Smooth muscle cell (in vitro differentiated cells): ENCODE measurements around the gene NINJ1. TPM values are rescaled to one million over a fixed set of nuclear protein-coding genes. Genes with fewer than 3 reads are reported as not detected.

Experiments used
- DNase-seq: peaks from one replicate; lab custom pipeline; 2025; ENCODE audit not compliant: unreplicated experiment; lab: John Stamatoyannopoulos, UW
- H2AFZ ChIP-seq: fragments of 200-600 bp; sonication (generic); 2 replicates; pipeline ENCODE4 v1.6.0; 2016; ENCODE audit warnings: antibody characterized with exemption, low read depth, mild to moderate bottlenecking
- H3F3A ChIP-seq: fragments of 200-600 bp; sonication (generic); 2 replicates; pipeline ENCODE4 v1.6.0; 2017; ENCODE audit warnings: antibody characterized with exemption, low read depth
- H3K27ac ChIP-seq: fragments of 200-600 bp; sonication (generic); 2 replicates; pipeline ENCODE4 v1.5.1; 2016; ENCODE audit warnings: low read depth, mild to moderate bottlenecking
- H3K27me3 ChIP-seq: fragments of 200-600 bp; sonication (generic); 2 replicates; pipeline ENCODE4 v1.6.1; 2016; ENCODE audit warnings: low read depth, mild to moderate bottlenecking
- H3K36me3 ChIP-seq: fragments of 200-600 bp; sonication (generic); 2 replicates; pipeline ENCODE4 v1.5.1; 2016; ENCODE audit warnings: low read depth
- H3K4me1 ChIP-seq: fragments of 200-600 bp; sonication (generic); 2 replicates; pipeline ENCODE4 v1.5.1; 2016; ENCODE audit warnings: low read depth
- H3K4me2 ChIP-seq: fragments of 200-600 bp; sonication (generic); 2 replicates; pipeline ENCODE4 v1.6.0; 2016; ENCODE audit warnings: mild to moderate bottlenecking
- H3K4me3 ChIP-seq: fragments of 200-600 bp; sonication (generic); 2 replicates; pipeline ENCODE4 v1.5.1; 2016; ENCODE audit warnings: mild to moderate bottlenecking
- H3K79me2 ChIP-seq: fragments of 200-600 bp; sonication (generic); 2 replicates; pipeline ENCODE4 v1.6.0; 2016; ENCODE audit warnings: low read depth, mild to moderate bottlenecking
- H3K9ac ChIP-seq: fragments of 200-600 bp; sonication (generic); 2 replicates; pipeline ENCODE4 v1.6.0; 2016; ENCODE audit warnings: low read depth
- H3K9me3 ChIP-seq: fragments of 200-600 bp; sonication (generic); replicated peaks from 2 replicates; pipeline ENCODE4 v1.5.1; 2016; ENCODE audit warnings: low read depth
- H4K20me1 ChIP-seq: fragments of 200-600 bp; sonication (generic); 2 replicates; pipeline ENCODE4 v1.6.0; 2016; ENCODE audit warnings: low read depth
- CTCF ChIP-seq: fragments of 200-600 bp; sonication (generic); IDR thresholded peaks from 2 replicates; pipeline ENCODE4 v1.5.1; 2017; ENCODE audit warnings: borderline replicate concordance, mild to moderate bottlenecking, antibody characterized with exemption; ENCODE audit not compliant: insufficient read depth, poor library complexity, severe bottlenecking
- WGBS: methylation state at CpG from one replicate; pipeline ENCODE4 v1.1.7; 2016; ENCODE audit warnings: low lambda C conversion rate; 5-methylcytosine and 5-hydroxymethylcytosine counted together
- polyA plus RNA-seq: library from polyadenylated mRNA; unstranded; fragments of >200 nt; fragmentation: Nextera tagmentation; extraction: Ambion mirVana; gene quantifications from 2 replicates; pipeline ENCODE4 v1.2.1, GENCODE V29; 2016
- total RNA-seq: library from RNA; depleted of rRNA; stranded (reverse); fragments of >200 nt; gene quantifications from 2 replicates; pipeline ENCODE4 v1.2.3, GENCODE V29; 2014

Gene NINJ1
- total and polyA plus RNA-seq, 2 experiments from 2014 or later, result 34.3 to 53.7 TPM

DNA sequence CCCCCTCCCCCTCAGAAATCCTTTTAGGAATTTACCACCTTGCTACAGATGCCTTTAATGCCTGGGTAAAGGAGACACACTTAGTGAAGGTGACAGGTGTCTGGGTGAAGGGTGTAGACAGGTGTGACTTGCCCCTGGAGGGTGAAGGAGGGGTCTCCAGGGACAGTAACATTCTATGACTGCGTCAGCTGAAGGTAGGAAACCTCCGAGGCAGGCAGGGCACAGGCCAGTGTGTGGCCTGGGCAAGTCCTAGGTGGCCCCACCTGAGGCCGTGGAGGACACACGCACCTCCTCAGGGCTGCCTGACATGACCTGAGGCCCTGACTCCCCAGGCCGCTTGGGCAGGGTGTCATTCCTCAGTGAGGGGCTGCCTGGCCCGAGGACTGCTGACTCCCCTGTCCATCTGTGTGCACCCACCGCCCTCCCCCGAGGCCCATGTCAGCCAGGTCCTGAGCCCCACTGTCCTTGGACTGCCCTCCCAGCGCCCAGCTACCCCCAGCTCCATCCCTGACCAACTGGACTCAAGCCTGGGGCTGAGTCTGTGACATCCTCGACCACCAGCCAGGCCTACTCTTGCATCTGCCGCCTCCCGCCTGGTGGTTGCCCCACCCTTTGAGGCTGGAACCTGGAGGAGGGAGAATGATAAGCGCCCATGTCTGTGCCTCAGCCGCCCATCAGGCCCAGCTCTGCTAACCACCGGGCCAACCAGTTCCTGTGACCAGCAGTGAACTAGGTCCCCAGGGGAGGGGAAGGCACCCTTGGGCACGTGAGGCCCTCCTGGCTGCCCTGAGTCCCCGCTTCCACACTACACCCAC, 19.7 kb downstream of the NINJ1 start:
- no peak overlapping the region for H3K27ac ChIP-seq
- H3F3A ChIP-seq, result no peaks in the 10 kb centered on the region
- no peak overlapping the region for H2AFZ ChIP-seq
- H3K36me3 ChIP-seq, result no peaks in the 10 kb centered on the region
- H3K4me2 ChIP-seq, result no peak overlapping the region
- no peak for TF ChIP-seq CTCF
- H3K4me3 ChIP-seq, result no peak overlapping the region
- no peaks in the 10 kb centered on the region for H3K79me2 ChIP-seq
- DNase-seq, result no peak
- H3K27me3 ChIP-seq, result no peaks in the 10 kb centered on the region
- H3K4me1 ChIP-seq, result no peaks in the 10 kb centered on the region
- peaks cover 25% of the 10 kb centered on the region for H4K20me1 ChIP-seq
- H3K9ac ChIP-seq, result no peak overlapping the region
- WGBS, result 84% methylated on average over 10 of the region's 17 CpGs
- H3K9me3 ChIP-seq, result no peaks in the 10 kb centered on the region

GRCh38 chr9:93112864-93113389, 21.1 kb downstream of the NINJ1 start:
- Histone ChIP-seq H3F3A (no peaks in the 10 kb centered on the region), H3K36me3 (no peaks in the 10 kb centered on the region), H2AFZ (no peak overlapping the region), H4K20me1 (peaks cover 38% of the 10 kb centered on the region), H3K9ac (no peak overlapping the region), H3K27ac (no peak overlapping the region), H3K9me3 (no peaks in the 10 kb centered on the region), H3K27me3 (no peaks in the 10 kb centered on the region), H3K4me3 (no peak overlapping the region), H3K4me1 (no peaks in the 10 kb centered on the region), H3K4me2 (no peak overlapping the region), H3K79me2 (no peaks in the 10 kb centered on the region)
- WGBS, result 95% methylated on average over 13 of the region's 13 CpGs
- no peak for TF ChIP-seq CTCF
- no peak for DNase-seq

DNA sequence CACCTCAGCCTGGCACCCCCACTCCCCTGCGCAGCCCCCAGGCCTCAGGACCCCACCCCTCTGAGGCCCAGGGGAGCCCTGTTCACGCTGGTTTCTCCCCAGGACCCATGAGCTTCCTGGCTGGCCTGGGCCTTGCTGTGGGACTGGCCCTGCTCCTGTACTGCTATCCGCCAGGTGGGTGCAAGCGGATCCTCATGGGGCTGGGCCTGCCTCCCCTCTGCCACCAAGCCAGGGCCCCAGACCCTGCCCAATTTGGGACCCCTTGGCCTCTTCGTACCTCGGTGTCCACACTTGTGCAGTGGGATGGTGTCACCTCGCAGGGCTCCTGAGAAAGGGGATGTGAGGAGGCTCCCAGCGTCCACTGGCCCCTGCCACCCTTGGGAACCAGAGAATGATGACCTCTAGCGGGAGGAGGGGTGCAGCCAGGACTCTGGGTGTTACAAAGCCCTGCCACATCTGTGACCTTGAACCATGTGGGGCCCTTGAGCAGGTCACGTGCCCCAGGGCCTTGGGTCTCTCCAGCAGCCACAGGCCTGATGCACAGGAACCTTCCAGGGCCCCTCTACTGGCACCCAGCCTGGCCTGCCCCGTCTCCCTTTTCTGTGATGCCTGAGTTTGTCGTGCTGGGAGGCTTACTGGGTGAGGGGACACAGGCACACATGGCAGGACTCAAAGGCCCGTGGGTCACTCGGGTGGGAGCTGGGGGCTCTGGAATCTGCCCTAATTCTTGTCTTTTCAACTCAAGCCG, 21.8 kb downstream of the NINJ1 start:
- Histone ChIP-seq H3K27me3 (no peaks in the 10 kb centered on the region), H3K27ac (no peak overlapping the region), H3K36me3 (no peaks in the 10 kb centered on the region), H4K20me1 (peaks cover 45% of the 10 kb centered on the region), H3F3A (no peaks in the 10 kb centered on the region), H3K9me3 (no peaks in the 10 kb centered on the region), H3K79me2 (no peaks in the 10 kb centered on the region), H3K4me2 (no peak overlapping the region), H3K9ac (no peak overlapping the region), H3K4me3 (no peak overlapping the region), H3K4me1 (no peaks in the 10 kb centered on the region), H2AFZ (no peak overlapping the region)
- DNase-seq, result no peak
- WGBS, result 92% methylated on average over 15 of the region's 15 CpGs
- no peak for TF ChIP-seq CTCF
